Liver (tissue), 9 donors: ENCODE data around the gene TUBB6. TPM values are rescaled to one million over a fixed set of nuclear protein-coding genes. Genes with fewer than 3 reads are reported as not detected.

Experiments used
- DNase-seq: peaks from one replicate; pipeline ENCODE4 v3.0.0-alpha.2; 2017; ENCODE audit warnings: low spot score
- H3K27ac ChIP-seq, 2 donors: one replicate each; pipeline ENCODE4 v1.7.0; 2013; ENCODE audit warnings: inconsistent platforms in 2 of 2, low read length in 2 of 2, control low read depth in 1 of 2, low read depth in 1 of 2, mild to moderate bottlenecking in 1 of 2
- H3K27me3 ChIP-seq, 4 donors: one replicate each; pipeline versions ENCODE4 v1.6.1 to v1.7.0; 2013; ENCODE audit warnings: low read length in 3 of 4, inconsistent platforms in 1 of 4, mild to moderate bottlenecking in 1 of 4, moderate library complexity in 1 of 4; ENCODE audit not compliant: control insufficient read depth in 4 of 4, insufficient read depth in 4 of 4
- H3K36me3 ChIP-seq, 4 donors: one replicate each; pipeline versions ENCODE4 v1.6.1 to v1.7.0; 2013; ENCODE audit warnings: low read length in 3 of 4, mild to moderate bottlenecking in 3 of 4, low read depth in 1 of 4, moderate library complexity in 1 of 4; ENCODE audit not compliant: control insufficient read depth in 4 of 4, insufficient read depth in 3 of 4
- H3K4me1 ChIP-seq, 4 donors: one replicate each; pipeline versions ENCODE4 v1.6.1 to v1.7.0; 2013; ENCODE audit warnings: low read length in 3 of 4, mild to moderate bottlenecking in 3 of 4, moderate library complexity in 1 of 4; ENCODE audit not compliant: control insufficient read depth in 4 of 4, insufficient read depth in 4 of 4
- H3K4me3 ChIP-seq, 3 donors: one replicate each; pipeline versions ENCODE4 v1.6.1 to v1.7.0; 2013; ENCODE audit warnings: low read length in 3 of 3, control low read depth in 1 of 3, low read depth in 1 of 3, mild to moderate bottlenecking in 1 of 3
- H3K9ac ChIP-seq, 2 donors: one replicate each; pipeline ENCODE4 v1.7.0; 2013; ENCODE audit warnings: low read length in 2 of 2, mild to moderate bottlenecking in 2 of 2, moderate library complexity in 2 of 2, control low read depth in 1 of 2, low read depth in 1 of 2
- H3K9me3 ChIP-seq, 4 donors: one replicate each; pipeline versions ENCODE4 v1.6.1 to v1.7.0; 2013; ENCODE audit warnings: low read length in 3 of 4; ENCODE audit not compliant: control insufficient read depth in 4 of 4
- ATF3 ChIP-seq: IDR thresholded peaks from 2 replicates; pipeline ENCODE4 v1.6.1; 2016; ENCODE audit warnings: antibody characterized with exemption
- CTCF ChIP-seq: fragments of 150-350 bp; IDR thresholded peaks from 2 replicates; pipeline ENCODE4 v1.5.1; 2017; ENCODE audit warnings: improper control_type of control experiment, low read depth, low read length; ENCODE audit not compliant: missing input control
- EGR1 ChIP-seq, 2 donors: IDR thresholded peaks; 2 replicates each; pipeline ENCODE4 v1.6.1; 2016 to 2018; ENCODE audit warnings: antibody characterized with exemption in 2 of 2, low read depth in 2 of 2
- FOXA2 ChIP-seq: IDR thresholded peaks from 2 replicates; pipeline ENCODE4 v1.6.1; 2016; ENCODE audit warnings: antibody characterized with exemption
- HNF4A ChIP-seq, 2 donors: conservative IDR thresholded peaks; 2 replicates each; pipeline ENCODE4 v1.6.1; 2016; ENCODE audit warnings: antibody characterized with exemption in 2 of 2, mild to moderate bottlenecking in 2 of 2
- JUND ChIP-seq, 2 donors: IDR thresholded peaks; 2 replicates each; pipeline ENCODE4 v1.6.1; 2016; ENCODE audit warnings: antibody characterized with exemption in 2 of 2
- REST ChIP-seq: IDR thresholded peaks from 2 replicates; pipeline ENCODE4 v1.6.1; 2016; ENCODE audit warnings: antibody characterized with exemption, mild to moderate bottlenecking
- RXRA ChIP-seq, 2 donors: IDR thresholded peaks; 2 replicates each; pipeline ENCODE4 v1.6.1; 2017 to 2018; ENCODE audit warnings: antibody characterized with exemption in 2 of 2, mild to moderate bottlenecking in 1 of 2
- SP1 ChIP-seq: IDR thresholded peaks from 2 replicates; pipeline ENCODE4 v1.6.1; 2018; ENCODE audit warnings: antibody characterized with exemption, mild to moderate bottlenecking
- ZBTB33 ChIP-seq: IDR thresholded peaks from 2 replicates; pipeline ENCODE4 v1.6.1; 2016; ENCODE audit warnings: antibody characterized with exemption
- whole genome bisulfite sequencing: extraction: QIAGEN DNeasy Blood & Tissue Kit; methylation state at CpG from one replicate; pipeline ENCODE4 v1.1.7; 2013; 5-methylcytosine and 5-hydroxymethylcytosine counted together
- polyA plus RNA-seq, 2 donors: library from polyadenylated mRNA; stranded (reverse) in 1 of 2; unstranded in 1 of 2; fragments of 200-250 nt in 1 of 2; fragments of >200 nt in 1 of 2; fragmentation: Nextera tagmentation in 1 of 2; extraction: Ambion mirVana in 1 of 2; gene quantifications; one replicate each; pipeline versions ENCODE4 v1.2.1 to v1.2.3, GENCODE V29; 2013 to 2015
- total RNA-seq, 2 donors: library from RNA; depleted of rRNA; stranded (reverse); fragments of >200 nt; gene quantifications; one replicate each; pipeline ENCODE4 v1.2.3, GENCODE V29; 2014
- donor health status: healthy.
- donor health status: healthy.
- donor health status: healthy.
- donor health status: healthy.
- donor health status: healthy.

The TUBB6 gene
- total and polyA plus RNA-seq, 4 donors, result 5.5 to 347 (median 17.5) TPM

GRCh38 chr18:12346240-12346565 is 38.2 kb downstream of the TUBB6 start:
- WGBS, result 94% methylated on average over 7 of the region's 7 CpGs
- H3K27ac ChIP-seq, result no peak overlapping the region
- H3K4me3 ChIP-seq, result no peak overlapping the region
- no peak overlapping the region for H3K9ac ChIP-seq
- peaks cover 22 to 80% (median 60%) of the 10 kb centered on the region in 4 donors for H3K36me3 ChIP-seq
- TF ChIP-seq HNF4A (conservative IDR thresholded peaks at IDR 0.05) (no peak), EGR1 (IDR thresholded peaks at IDR 0.05; ENCODE audit: low read depth in 2 of 2) (no peak), FOXA2 (no peak), JUND (IDR thresholded peaks at IDR 0.05) (no peak), ATF3 (no peak), REST (no peak), ZBTB33 (no peak)
- no peak for DNase-seq
- no peaks in the 10 kb centered on the region for H3K27me3 ChIP-seq
- no peaks in the 10 kb centered on the region for H3K9me3 ChIP-seq
- H3K4me1 ChIP-seq, result no peaks in the 10 kb centered on the region

GRCh38 chr18:12347895-12348294 is 39.9 kb downstream of the TUBB6 start:
- H3K9me3 ChIP-seq, result no peaks in the 10 kb centered on the region
- H3K27me3 ChIP-seq, result no peaks in the 10 kb centered on the region
- no peak overlapping the region for H3K27ac ChIP-seq
- WGBS, result 87% methylated on average over 4 of the region's 4 CpGs
- no peaks in the 10 kb centered on the region for H3K4me1 ChIP-seq
- H3K36me3 ChIP-seq, result peaks cover 22 to 78% (median 61%) of the 10 kb centered on the region in 4 donors
- no peak for DNase-seq
- H3K9ac ChIP-seq, result no peak overlapping the region
- TF ChIP-seq JUND (IDR thresholded peaks at IDR 0.05) (no peak), CTCF (no peak), RXRA (IDR thresholded peaks at IDR 0.05) (no peak)
- no peak overlapping the region for H3K4me3 ChIP-seq

- H3K4me1 ChIP-seq, result no peaks in the 10 kb centered on the region
- no peak overlapping the region for H3K4me3 ChIP-seq
- 94% methylated on average over 5 of the region's 5 CpGs for WGBS
- no peak overlapping the region for H3K27ac ChIP-seq
- no peak overlapping the region for H3K9ac ChIP-seq
- H3K9me3 ChIP-seq, result no peaks in the 10 kb centered on the region
- H3K27me3 ChIP-seq, result no peaks in the 10 kb centered on the region
- TF ChIP-seq SP1 (no peak), ZBTB33 (no peak)
- H3K36me3 ChIP-seq, result peaks cover 14 to 66% (median 41%) of the 10 kb centered on the region in 4 donors
- no peak for DNase-seq
These were observed 44.1 kb downstream of the TUBB6 start for GRCh38 chr18:12352188-12352587.
